BLaER1 treated with 17β-estradiol and CSF1 and Interleukin-3, amounts not matched to agents 10 nM and 100 nM (cell line): ENCODE results near the gene SLC51A.
"Not testable (repeated sequence)": the region's sequence is repeated elsewhere in the genome, so short reads cannot be mapped to it uniquely, and the experiment has no call there.

Experiments
- H3K27ac ChIP-seq, 11 experiments: shearing (Covaris generic); formaldehyde crosslinking; 2 replicates each; pipeline ENCODE4 v1.8.1; 2022
- H3K27me3 ChIP-seq, 11 experiments: shearing (Covaris generic); formaldehyde crosslinking; 2 replicates each; pipeline ENCODE4 v1.8.1; 2022
- H3K36me3 ChIP-seq, 11 experiments: shearing (Covaris generic); formaldehyde crosslinking; 2 replicates each; pipeline ENCODE4 v1.8.1; 2022
- H3K4me1 ChIP-seq, 10 experiments: shearing (Covaris generic); formaldehyde crosslinking; 2 replicates each; pipeline ENCODE4 v1.8.1; 2022
- H3K4me2 ChIP-seq, 11 experiments: shearing (Covaris generic); formaldehyde crosslinking; 2 replicates each; pipeline ENCODE4 v1.8.1; 2022
- H3K4me3 ChIP-seq, 10 experiments: shearing (Covaris generic); formaldehyde crosslinking; 2 replicates each; pipeline ENCODE4 v1.8.1; 2022
- H3K9ac ChIP-seq, 11 experiments: shearing (Covaris generic); formaldehyde crosslinking; 2 replicates each; pipeline ENCODE4 v1.8.1; 2022
- H3K9me3 ChIP-seq, 11 experiments: shearing (Covaris generic); formaldehyde crosslinking; replicated peaks in 1 of 11; 2 replicates each; pipeline ENCODE4 v1.8.1; 2022
- H4K20me1 ChIP-seq, 11 experiments: shearing (Covaris generic); formaldehyde crosslinking; 2 replicates each; pipeline ENCODE4 v1.8.1; 2022
- Cebpa-rat ChIP-seq, 11 experiments: shearing (Covaris generic); IDR thresholded peaks; 2 replicates each; pipeline ENCODE4 v1.8.1; 2022

SLC51A gene

DNA sequence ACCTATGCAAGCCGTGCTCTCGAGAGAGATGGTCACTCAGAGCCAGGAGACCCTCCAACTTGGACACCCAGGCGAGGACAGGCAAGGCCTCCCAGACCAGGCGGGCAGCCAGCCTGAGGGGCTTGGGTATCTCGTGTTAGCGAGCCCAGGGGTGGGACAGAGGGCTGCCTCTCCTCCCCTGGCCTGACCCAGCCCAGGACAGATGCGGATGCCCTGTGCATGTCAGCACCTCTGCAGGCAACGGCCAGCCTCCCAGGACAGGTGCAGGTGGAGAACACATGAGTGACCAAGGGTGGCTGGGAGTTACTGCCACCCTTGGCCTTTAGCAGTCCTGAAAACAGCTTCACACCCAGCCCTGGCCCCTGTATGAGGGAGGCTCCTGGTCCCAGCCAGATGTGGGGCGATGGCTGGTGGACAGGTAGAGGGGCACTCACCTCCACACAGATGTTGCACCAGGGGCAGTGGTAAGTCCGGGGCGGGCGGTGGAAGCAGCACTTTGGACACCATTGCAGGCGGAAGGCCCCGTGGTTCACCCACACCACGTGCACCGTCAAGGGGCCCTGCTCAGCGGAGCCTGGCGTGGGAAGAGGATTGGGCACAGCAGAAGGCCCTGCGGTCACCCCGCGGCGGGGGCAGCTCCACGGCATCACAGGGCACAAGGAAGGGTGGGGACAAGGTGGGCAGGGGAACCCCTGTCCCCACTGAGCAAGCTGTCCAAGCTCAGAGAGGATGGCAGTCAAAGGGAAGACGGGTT, 7.2 kb upstream of the SLC51A start:
- Histone ChIP-seq H3K4me2 (peak overlapping the region in 9 of 11 experiments; percentile 7 to 40 (median 21); a peak in 11 of 22 replicates), H3K36me3 (no peaks in the 10 kb centered on the region), H3K9me3 (peaks cover 0 to 14% (median 6%) of the 10 kb centered on the region in 11 experiments; a peak in 11 of 22 replicates), H3K9ac (no peak overlapping the region), H3K27ac (peak overlapping the region in 3 of 11 experiments; percentile 3 to 15 (median 7); a peak in 1 of 22 replicates), H3K4me3 (no peak overlapping the region), H3K4me1 (peaks cover 8 to 52% (median 22%) of the 10 kb centered on the region in 10 experiments), H4K20me1 (no peaks in the 10 kb centered on the region), H3K27me3 (no peaks in the 10 kb centered on the region)
- no peak for TF ChIP-seq Cebpa-rat (IDR thresholded peaks at IDR 0.05)

DNA sequence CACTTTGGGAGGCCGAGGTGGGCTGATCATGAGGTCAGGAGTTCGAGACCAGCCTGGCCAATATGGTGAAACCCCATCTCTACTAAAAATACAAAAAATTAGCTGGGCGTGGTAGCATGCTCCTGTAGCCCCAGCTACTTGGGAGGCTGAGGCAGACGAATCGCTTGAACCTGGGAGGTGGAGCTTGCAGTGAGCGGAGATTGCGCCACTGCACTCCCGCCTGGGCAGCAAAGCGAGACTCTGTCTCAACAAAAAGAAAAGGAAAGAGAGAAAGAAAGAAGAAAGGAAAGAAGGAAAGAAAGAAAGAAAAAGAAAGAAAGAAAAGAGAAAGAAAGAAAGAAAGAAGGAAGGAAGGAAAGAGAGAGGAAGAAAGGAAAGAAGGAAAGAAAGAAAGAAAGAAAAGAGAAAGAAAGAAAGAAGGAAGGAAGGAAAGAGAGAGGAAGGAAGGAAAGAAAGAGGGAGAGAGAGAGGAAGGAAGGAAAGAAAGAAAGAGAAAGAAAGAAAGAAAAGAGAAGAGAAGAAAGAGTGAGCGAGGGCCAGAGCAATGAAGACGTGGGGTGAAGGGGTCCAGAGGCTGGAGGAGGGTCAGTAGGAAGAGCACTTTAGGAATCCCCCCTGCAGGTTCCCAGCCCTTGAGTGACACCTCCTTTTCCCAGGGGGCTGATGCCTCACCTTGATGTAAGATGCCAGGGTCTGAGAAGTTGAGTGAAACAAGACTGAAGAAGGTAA, 6.2 kb upstream of the SLC51A start:
- H3K36me3 ChIP-seq, H3K4me3 ChIP-seq, H3K27me3 ChIP-seq, H3K9ac ChIP-seq, H4K20me1 ChIP-seq: not testable (repeated sequence)
- Histone ChIP-seq H3K4me2 (peak overlapping the region in 5 of 11 experiments; percentile 15 to 40 (median 33); a peak in 9 of 22 replicates), H3K4me1 (peaks cover 9 to 50% (median 18%) of the 10 kb centered on the region in 10 experiments; a peak in 18 of 20 replicates), H3K9me3 (peaks cover 0 to 12% (median 5%) of the 10 kb centered on the region in 11 experiments; a peak in 11 of 22 replicates), H3K27ac (peak overlapping the region in 3 of 11 experiments; percentile 3 to 15 (median 3); a peak in 2 of 22 replicates)

DNA sequence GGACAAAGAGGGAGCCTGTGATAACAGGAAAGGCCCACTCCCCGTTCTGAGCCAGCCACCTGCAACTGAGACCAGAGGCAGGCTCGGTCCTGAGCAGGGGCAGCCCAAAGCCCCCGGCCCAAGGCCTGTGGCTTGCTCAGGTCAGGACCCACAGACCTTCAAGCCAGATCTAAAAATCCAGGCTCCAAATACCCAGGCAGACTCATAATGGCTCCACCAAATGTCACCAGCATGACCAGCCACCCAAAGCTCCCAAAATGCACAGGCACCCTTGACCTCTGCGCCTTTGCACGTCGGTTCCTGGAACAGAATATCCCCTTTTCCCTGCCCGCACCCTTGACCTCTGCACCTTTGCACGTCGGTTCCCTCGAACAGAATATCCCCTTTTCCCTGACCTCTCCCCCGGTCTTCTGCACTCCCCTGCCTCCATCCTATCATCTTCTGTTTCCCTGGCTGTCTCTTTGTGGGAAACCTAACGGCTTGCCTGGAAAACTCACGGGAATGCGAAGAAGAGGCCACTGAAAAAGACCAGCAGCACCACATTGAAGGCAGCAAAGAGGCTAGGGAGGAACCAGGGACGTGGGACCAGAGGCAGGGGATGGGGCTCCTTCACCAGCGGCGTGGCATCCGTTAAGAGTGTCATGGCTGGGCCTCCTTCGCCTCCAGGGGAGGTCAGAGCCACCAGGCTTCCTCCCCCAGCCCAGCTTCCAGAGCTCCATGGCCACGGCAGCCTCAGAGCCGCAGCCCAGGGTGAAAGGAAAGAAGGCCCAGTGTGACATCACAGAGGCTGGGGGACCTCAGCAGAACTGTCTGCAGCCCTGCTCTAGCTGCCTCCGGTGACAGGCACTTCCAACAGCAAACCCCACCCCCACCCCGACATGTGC, 5.4 kb upstream of the SLC51A start, which contains the start of gene ZDHHC19:
Gene ZDHHC19, minus strand, starts transcription at position 728 of the 884 bp plus-strand sequence. Its CDS starts 85 bp downstream, at position 643.
- no peak within 1 kb of the TSS for H3K4me3 ChIP-seq
- H3K36me3 ChIP-seq: no peaks in the 10 kb centered on the region
- peak within 1 kb of the TSS in 3 of 11 experiments; percentile 15 to 36 (median 33); a peak in 5 of 22 replicates for H3K4me2 ChIP-seq
- no peaks in the 10 kb centered on the region for H4K20me1 ChIP-seq
- H3K4me1 ChIP-seq: peaks cover 10 to 51% (median 25%) of the 10 kb centered on the region in 10 experiments; a peak in 18 of 20 replicates
- no peaks in the 10 kb centered on the region for H3K27me3 ChIP-seq
- no peak for TF ChIP-seq Cebpa-rat (IDR thresholded peaks at IDR 0.05)
- no peak within 1 kb of the TSS for H3K9ac ChIP-seq
- peak within 1 kb of the TSS in 1 of 11 experiments; percentile 3; a peak in 2 of 22 replicates for H3K27ac ChIP-seq
- peaks cover 0 to 6% (median 2%) of the 10 kb centered on the region in 11 experiments; a peak in 7 of 22 replicates for H3K9me3 ChIP-seq

DNA sequence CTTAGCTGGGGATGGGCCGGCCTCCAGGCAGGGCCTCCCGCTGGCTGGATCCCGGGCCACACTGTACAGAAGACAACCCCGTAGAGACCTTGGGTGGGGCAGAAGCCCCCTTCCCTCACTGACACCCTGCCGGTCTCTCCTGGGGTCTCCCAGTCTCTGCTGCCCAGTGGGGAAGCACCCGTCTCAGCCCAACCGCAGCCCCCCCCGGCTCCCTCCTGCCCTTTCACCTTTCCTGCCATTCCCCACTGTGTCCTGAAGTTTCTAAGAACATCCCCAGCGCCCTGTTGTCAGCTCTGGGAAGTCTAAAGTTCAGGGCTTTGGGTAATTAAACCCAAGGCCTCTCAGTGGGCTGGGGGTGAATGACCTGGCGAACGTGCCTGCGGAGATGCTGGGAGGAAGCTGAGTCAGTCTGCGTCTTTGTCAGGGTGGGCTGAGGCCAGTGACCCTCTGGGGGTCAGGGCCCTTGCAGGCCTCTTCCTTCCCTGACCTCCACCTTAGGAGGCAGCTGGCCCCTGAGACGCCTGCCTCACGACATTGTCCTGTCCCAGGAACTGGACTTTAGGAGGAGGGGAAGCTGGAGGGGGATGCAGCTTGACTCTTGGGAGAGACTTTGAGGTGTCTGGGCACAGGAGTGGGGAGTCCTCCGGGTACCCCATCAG, 1.4 kb upstream of the SLC51A start:
- peak overlapping the region in 5 of 11 experiments; percentile 4 to 54 (median 13); a peak in 3 of 22 replicates for H3K9ac ChIP-seq
- no peaks in the 10 kb centered on the region for H3K9me3 ChIP-seq
- H3K27me3 ChIP-seq: no peaks in the 10 kb centered on the region
- peaks cover 39 to 68% (median 53%) of the 10 kb centered on the region in 10 experiments for H3K4me1 ChIP-seq
- H3K4me3 ChIP-seq: no peak overlapping the region
- H3K36me3 ChIP-seq: no peaks in the 10 kb centered on the region
- no peak for TF ChIP-seq Cebpa-rat (IDR thresholded peaks at IDR 0.05)
- peak overlapping the region in 5 of 11 experiments; percentile 1 to 44 (median 21); a peak in 8 of 22 replicates for H3K4me2 ChIP-seq
- H4K20me1 ChIP-seq: no peaks in the 10 kb centered on the region
- H3K27ac ChIP-seq: peak overlapping the region in 9 of 11 experiments; percentile 9 to 60 (median 39); a peak in 15 of 22 replicates

DNA sequence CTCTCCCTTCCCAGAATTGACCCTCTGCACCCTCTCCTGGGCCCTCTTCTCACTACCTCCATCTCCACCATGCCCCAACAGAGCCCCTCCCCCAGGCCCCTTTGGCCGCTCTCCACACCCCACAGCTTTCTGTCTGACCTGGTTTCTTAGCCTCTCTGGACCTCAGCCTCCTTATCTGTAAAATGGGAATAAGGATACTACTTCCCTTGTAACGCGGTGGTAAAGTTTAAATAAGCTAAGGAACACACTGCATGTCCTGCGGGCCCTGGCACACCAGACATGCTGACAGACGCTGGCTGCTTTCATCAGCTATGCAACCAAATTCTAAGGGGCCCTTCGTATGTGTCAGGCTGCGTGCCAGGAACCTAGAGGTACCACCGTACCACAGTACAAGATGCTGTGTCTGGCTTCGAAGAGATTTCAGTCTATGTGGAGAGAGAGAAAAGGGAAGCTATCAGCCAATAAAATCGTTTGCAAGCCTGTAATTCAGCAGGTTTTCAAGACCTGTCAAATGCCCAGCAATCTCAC, 777 bp upstream of the SLC51A start:
- H3K4me2 ChIP-seq: peak overlapping the region in 8 of 11 experiments; percentile 9 to 43 (median 20); a peak in 7 of 22 replicates
- no peak overlapping the region for H3K4me3 ChIP-seq
- H3K4me1 ChIP-seq: peaks cover 45 to 69% (median 57%) of the 10 kb centered on the region in 10 experiments
- peak overlapping the region in 3 of 11 experiments; percentile 4 to 13 (median 10); a peak in 1 of 22 replicates for H3K9ac ChIP-seq
- no peaks in the 10 kb centered on the region for H3K9me3 ChIP-seq
- peak overlapping the region in 8 of 11 experiments; percentile 19 to 99 (median 41); a peak in 13 of 22 replicates for H3K27ac ChIP-seq
- no peaks in the 10 kb centered on the region for H4K20me1 ChIP-seq
- H3K36me3 ChIP-seq: no peaks in the 10 kb centered on the region
- no peak for TF ChIP-seq Cebpa-rat (IDR thresholded peaks at IDR 0.05)
- H3K27me3 ChIP-seq: no peaks in the 10 kb centered on the region

DNA sequence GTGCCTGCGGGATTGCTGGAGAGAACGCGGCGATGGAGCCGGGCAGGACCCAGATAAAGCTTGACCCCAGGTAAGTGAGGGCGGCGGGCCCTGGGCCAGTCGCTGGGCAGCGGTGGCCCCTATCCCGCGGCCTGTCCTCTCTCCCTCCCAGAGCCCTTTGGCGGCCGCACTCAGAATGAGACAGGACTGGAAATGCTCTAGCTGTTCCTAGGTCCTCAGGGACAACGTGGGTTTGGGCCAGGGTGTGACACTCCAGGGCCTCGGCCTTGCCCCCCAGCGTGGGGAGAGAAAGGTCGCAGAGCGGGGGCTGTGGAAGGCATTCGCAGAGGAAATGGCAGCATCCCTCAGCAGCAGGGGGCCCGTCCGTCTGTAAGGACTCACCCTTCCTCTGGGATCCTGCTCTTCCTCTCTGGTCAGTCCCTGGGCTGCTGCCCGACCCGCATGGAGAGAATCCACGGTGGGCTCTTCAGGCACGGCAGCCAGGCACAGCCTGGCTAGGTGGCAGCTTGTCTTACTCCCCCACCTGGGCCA, 412 bp downstream of the SLC51A start:
- Histone ChIP-seq H3K4me1 (peaks cover 57 to 72% (median 67%) of the 10 kb centered on the region in 10 experiments), H3K27me3 (no peaks in the 10 kb centered on the region), H3K36me3 (no peaks in the 10 kb centered on the region), H4K20me1 (no peaks in the 10 kb centered on the region), H3K4me2 (peak overlapping the region in 10 of 11 experiments; percentile 78 to 93 (median 89); a peak in 18 of 22 replicates), H3K27ac (peak overlapping the region in 10 of 11 experiments; percentile 28 to 99 (median 96); a peak in 18 of 22 replicates), H3K4me3 (no peak overlapping the region), H3K9me3 (no peaks in the 10 kb centered on the region), H3K9ac (peak overlapping the region in 8 of 11 experiments; percentile 15 to 87 (median 56); a peak in 12 of 22 replicates)
- TF ChIP-seq Cebpa-rat (IDR thresholded peaks at IDR 0.05): no peak
